Activated CD8-positive, alpha-beta memory T cell treated with anti-CD3 and anti-CD28 coated beads for 36 hours (primary cell): ENCODE measurements around the gene SLC35G1. TPM values are rescaled to one million over a fixed set of nuclear protein-coding genes. Genes with fewer than 3 reads are reported as not detected.

Experiments
- CTCF ChIA-PET: fragments of 350-600 bp; sonication (Branson Sonifier 250); formaldehyde crosslinking; loops from one replicate; lab custom pipeline; 2021; ENCODE audit warnings: antibody characterized with exemption; lab: Charles Lee
- POLR2A ChIA-PET: fragments of 350-600 bp; sonication (Branson Sonifier 250); formaldehyde crosslinking; loops from one replicate; lab custom pipeline; 2021; ENCODE audit warnings: antibody characterized with exemption; lab: Charles Lee
- total RNA-seq, 2 experiments: library from RNA; stranded (reverse); gene quantifications; one replicate each; pipeline ENCODE4 v1.2.3, GENCODE V29; 2021

The SLC35G1 gene
- total RNA-seq, result 1 to 10 TPM; 5.4 to 5.5 TPM

DNA sequence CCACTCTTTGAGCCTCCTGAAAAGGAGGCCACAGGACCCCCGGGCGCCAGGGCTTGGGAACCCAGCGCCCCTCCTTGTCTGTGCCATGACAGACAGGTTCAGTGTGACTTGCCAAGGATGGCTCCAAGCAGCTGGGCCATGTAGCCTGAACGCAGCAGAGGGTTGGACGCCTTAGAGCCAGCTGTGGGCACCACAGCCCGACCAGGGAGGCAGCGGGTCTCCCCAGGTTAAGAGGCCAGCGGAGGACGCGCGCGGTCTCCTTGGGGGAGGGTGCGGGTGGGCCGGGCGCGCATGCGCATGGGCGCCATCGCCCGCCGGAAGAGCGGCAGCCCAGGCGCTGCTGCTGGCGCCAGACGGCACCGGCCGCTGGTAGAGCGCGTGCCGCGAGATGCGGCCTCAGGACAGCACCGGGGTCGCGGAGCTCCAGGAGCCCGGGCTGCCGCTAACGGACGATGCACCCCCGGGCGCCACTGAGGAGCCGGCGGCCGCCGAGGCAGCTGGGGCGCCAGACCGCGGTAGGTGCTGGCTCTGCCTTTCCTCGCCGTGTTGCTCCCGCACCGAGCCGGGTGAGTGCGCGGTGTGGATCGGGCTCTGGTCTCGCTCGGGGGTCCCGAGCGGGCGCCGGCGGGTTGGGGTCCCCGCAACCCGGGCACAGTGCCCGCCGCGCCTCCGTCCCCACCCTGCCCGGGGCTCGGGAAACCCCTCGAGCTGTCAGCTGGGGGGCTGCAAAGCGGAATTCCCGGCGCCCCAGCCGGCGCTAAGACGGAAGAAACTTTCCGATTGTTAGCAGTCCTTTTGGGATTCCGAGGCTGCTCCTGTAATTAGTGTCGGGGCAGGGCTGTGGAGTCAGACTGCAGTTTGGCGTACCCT is at the start of gene SLC35G1:
Gene SLC35G1 (plus strand): TSS at position 333 of the 870 bp plus-strand sequence. CDS start 56 bp downstream, at position 389.
- ChIA-PET POLR2A (interaction anchor here (0.8 kb wide), 1 partner anchor 13 kb away, joined by 3 read pairs; no protein-coding TSS in a partner anchor), CTCF (no interaction called here)

DNA sequence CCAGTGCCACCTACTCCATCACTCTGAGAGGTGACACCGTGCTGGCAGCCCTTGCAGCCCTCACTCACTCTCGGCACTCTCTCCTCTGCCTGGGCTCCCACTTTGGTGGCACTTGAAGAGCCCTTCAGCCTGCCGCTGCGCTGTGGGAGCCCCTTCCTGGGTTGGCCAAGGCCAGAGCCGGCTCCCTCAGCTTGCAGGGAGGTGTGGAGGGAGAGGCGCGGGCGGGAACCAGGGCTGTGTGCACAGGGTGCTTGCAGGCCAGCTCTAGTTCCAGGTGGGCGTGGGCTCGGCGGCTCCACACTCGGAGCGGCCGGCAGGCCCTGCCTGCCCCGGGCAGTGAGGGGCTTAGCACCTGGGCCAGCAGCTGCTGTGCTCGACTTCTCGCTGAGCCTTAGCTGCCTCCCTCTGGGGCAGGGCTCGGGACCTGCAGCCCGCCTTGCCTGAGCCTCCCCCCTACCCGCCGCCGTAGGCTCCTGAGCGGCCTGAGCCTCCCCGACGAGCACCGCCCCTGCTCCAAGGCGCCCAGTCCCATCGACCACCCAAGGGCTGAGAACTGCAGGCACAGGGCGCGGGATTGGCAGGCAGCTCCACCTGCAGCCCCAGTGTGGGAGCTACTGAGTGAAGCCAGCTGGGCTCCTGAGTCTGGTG is 48.7 kb upstream of the SLC35G1 start:
- CTCF ChIA-PET, result no interaction called here

DNA sequence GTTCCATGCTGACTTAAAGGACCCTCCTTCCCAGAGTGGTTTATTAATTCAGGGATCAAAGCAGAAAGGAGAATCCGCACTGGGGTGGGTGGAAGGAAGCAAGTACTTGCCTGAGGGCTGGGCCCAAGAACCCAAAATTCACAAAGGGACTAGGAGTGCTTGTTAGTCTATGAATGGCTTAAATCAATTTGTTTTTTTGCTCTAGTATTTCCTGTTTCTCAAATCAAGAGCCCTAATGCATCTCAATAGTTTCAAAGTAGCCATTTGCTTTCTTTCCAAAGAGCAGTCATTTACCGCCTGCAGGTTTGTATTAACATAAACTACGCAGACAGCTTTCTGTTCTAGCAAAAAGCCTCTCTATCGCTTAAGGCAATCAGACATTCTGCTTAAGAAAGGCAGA is 44.2 kb upstream of the SLC35G1 start:
- CTCF ChIA-PET, result no interaction called here
- POLR2A ChIA-PET, result no interaction called here

More for the DNA sequence above, 48.7 kb upstream of the SLC35G1 start:
- POLR2A ChIA-PET, result no interaction called here

- ChIA-PET POLR2A (no interaction called here), CTCF (no interaction called here)
Observed at GRCh38 chr10:93850031-93851015, 43.5 kb upstream of the SLC35G1 start.

- POLR2A ChIA-PET, result no interaction called here
- CTCF ChIA-PET, result no interaction called here
Observed at GRCh38 chr10:93851169-93851568, 42.6 kb upstream of the SLC35G1 start.

DNA sequence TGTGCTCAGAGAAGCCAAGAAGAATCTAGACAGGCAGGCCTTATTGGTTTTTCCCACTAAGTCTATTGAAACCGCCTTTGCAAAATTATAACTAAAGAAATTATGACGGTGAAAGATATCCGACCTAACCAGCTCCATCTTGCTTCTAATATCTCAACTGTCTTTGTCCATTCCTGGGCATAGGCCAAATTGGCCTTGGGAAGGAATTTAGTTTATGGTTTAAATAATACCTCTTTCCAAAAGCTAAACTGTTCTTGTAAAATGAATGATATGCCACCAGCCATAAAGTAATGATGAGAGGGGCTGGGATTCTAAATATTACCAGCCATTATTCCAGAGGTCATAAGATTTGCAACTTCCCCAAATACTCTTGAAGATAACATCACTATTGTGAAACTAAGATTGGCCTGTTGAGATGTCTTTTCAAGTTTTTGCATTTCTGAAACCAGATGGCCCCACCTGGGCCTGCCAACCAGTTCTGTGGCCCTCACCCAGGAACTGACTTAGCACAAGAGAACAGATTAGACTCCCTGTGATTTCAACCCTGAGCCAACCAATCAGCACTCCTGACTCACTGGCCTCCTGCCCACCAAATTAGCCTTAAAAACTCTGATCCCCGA is 41.2 kb upstream of the SLC35G1 start:
- CTCF ChIA-PET, result no interaction called here
- POLR2A ChIA-PET, result no interaction called here

DNA sequence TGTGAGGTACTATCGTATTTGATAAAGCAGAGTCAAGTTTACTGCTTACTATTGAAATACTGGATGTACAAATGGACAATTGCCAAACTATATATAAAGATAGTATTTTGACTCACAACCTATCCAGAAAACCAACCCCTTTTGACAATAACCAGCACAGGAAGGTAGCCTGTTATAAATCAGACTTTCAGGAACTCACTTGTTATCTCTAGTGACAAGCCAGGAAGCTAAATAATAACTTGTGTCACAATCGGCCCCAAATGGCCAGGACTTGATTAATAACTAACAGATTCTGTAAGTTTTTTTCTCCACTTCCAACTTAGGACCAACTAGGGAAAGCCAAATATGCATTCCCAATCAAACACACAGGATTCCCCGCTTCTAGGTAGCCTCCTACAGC is 38.8 kb upstream of the SLC35G1 start:
- ChIA-PET CTCF (no interaction called here), POLR2A (no interaction called here)

DNA sequence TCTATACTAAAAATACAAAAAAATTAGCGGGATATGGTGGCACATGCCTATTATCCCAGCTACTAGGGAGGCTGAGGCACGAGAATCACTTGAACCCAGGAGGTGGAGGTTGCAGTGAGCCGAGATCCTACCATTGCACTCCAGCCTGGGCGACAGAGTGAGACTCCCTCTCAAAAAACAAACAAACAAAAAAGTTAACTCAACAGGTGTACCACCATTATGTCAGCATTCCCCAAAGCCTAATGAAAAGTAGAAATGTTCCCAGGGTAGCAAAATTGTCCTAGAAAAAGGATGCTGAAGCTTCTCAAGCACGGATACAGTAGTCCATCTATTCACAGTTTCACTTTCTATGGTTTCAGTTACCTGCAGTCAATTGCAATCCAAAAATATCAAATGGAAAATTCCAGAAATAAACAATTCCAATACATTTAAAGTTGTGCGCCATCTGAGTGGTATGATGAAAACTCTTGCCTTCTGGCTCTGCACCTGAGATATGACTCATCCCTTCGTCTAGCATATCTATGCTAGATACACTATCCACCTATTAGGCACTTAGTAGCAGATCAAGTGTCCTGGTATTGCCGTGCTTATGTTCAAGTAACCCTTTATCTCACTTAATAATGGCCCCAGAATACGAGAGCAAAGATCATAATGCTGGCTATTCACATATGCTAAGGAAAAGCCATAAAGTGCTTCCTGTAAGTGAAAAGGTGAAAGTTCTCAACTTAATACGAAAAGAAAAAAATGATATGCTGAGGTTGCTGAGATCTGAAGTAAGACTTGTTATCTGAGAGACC is 37.2 kb upstream of the SLC35G1 start:
- CTCF ChIA-PET, result interaction anchor here (1.9 kb wide), 1 partner anchor 302 kb away, joined by 4 read pairs; no protein-coding TSS in a partner anchor
- POLR2A ChIA-PET, result no interaction called here

DNA sequence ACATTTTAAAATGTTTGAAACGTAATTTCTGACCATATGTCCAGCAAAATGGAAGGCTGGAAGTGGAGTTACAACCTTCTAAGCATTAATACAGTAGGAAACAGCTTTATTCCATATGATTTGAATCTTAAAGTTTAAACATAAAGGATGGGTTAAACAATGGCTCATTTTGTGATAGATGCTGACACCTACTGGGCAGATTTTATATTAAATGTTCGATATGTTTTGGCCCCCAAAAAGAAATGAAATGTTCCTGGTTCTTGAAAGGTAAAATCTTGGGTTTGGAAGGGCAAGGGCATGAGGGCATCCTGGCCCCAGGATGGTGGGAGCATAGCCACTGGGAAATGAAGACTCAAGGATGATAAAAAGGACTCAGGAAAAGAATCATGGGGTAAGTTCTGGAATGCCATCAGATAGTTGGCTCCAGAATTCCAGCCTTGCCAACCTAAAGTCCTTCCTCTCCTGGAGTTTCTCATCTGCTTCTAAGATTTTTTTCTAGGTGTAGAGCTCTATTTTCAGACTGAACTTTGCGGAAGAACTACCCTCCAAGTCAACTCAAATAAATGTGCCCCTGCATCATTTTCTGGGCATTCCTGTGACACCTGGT is 34.6 kb upstream of the SLC35G1 start:
- CTCF ChIA-PET, result interaction anchor here (0.7 to 1.4 kb wide), 2 partner anchors 127 to 304 kb away, joined by 3 read pairs; no protein-coding TSS in a partner anchor
- POLR2A ChIA-PET, result no interaction called here

- ChIA-PET POLR2A (no interaction called here), CTCF (no interaction called here)
Observed at GRCh38 chr10:93861825-93862224, 32.0 kb upstream of the SLC35G1 start.

GRCh38 chr10:93865794-93866425 is 27.9 kb upstream of the SLC35G1 start:
- CTCF ChIA-PET, result no interaction called here
- POLR2A ChIA-PET, result no interaction called here

DNA sequence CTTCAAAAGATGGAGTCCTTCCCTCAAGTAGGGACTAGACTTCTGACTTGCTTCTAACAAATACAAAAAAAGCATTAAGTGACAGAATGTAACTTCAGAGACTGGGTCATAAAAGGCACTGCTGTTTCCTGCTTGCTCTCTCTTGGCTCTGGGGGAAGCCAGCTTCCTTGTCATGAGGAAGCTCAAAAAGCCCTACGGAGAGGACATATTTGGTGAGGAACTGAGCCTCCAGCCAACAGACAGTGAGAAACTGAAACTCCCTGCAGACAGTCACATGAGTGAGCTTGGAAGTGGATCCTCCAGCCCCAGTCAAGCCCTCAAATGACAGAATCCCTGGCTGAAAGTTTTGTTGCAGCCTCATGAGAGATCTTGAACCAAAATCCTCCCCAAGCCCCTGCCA is 26.3 kb upstream of the SLC35G1 start:
- CTCF ChIA-PET, result no interaction called here
- POLR2A ChIA-PET, result no interaction called here

- POLR2A ChIA-PET, result no interaction called here
Observed at GRCh38 chr10:93871671-93872204, 22.0 kb upstream of the SLC35G1 start.

DNA sequence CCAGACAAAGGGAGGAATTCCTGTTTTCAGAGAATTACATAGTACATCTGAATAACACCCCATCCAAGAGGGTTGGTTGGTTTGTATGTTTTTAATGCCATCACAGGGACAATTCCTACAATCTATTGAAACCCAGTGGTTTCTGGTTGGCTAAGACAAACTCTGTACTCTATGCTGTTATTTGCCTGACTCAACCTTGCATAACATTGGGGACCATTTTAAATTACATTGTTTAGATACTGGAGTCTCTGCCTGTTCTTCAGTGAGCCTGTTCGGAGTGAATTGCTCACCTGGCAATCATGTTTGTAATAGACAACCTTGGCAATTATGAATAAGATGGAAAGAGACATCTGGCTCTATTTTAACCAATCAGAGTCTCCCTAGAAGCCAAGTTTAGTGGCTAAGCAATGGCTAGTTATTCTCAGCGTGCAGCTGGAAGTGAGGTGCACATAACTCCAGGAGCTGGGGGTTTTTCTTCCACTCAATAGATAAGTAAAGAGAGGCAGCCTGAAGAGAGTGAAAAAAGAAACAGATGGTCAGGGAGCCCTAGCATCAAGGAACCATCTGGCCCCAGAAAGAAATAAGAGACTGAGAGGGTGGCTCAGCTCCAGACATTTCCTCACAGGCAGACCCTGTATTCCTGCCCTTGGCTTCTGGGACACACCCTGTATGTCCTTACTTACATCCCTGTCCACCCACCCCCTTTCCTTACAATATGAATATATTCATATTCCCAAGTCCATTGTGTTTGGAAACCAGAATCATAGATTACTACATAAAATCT is 21.2 kb upstream of the SLC35G1 start:
- POLR2A ChIA-PET, result no interaction called here
- CTCF ChIA-PET, result no interaction called here

More at GRCh38 chr10:93871671-93872204, 22.0 kb upstream of the SLC35G1 start:
- CTCF ChIA-PET, result no interaction called here

DNA sequence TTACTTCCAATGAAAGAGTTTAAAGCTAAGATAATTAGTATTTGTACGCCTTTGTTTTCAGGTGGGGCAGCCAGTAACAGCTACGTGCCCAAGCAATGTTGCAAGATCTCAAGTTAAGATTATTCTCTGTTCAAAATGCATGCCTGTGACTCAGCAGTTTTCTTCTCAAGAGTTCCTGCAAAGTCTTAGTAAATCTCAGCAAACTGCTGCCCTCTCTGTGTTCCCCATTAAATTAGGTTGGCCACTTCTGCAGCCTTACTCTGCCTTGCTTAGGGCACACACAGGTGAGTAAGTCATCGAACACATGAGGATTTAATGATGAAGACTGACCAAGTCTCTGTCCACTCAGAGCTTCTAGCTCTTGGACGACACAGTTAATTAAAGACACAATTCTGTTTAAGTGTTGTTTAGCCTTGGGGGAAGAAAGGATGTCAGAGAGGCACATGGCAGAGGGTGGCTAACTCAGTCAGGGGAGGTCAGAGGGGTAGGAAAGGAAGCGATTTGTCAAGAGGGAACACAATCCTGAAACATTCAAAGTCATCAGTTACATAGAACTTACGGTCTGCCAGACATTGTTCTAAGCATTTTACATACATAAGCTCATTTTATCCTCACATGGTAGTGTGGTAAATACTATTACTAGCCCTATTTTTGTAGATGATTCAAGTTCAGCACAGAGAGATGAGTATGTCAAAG is 20.2 kb upstream of the SLC35G1 start:
- ChIA-PET CTCF (no interaction called here), POLR2A (no interaction called here)
